ENCODE measurements around the gene CHMP1A. TPM values are rescaled to one million over a fixed set of nuclear protein-coding genes. Genes with fewer than 3 reads are reported as not detected.

CHMP1A gene
- polyA plus RNA-seq, 1 donor (not counting 4 experiments of a cell fraction or from before 2014, with no cell fraction given), result 64.1 TPM

- H4K20me1 ChIP-seq (ENCODE audit: control insufficient read depth, extremely low read depth, insufficient read depth, low read length), result no peaks in the 10 kb centered on the region
- TF ChIP-seq, protein P1, sequence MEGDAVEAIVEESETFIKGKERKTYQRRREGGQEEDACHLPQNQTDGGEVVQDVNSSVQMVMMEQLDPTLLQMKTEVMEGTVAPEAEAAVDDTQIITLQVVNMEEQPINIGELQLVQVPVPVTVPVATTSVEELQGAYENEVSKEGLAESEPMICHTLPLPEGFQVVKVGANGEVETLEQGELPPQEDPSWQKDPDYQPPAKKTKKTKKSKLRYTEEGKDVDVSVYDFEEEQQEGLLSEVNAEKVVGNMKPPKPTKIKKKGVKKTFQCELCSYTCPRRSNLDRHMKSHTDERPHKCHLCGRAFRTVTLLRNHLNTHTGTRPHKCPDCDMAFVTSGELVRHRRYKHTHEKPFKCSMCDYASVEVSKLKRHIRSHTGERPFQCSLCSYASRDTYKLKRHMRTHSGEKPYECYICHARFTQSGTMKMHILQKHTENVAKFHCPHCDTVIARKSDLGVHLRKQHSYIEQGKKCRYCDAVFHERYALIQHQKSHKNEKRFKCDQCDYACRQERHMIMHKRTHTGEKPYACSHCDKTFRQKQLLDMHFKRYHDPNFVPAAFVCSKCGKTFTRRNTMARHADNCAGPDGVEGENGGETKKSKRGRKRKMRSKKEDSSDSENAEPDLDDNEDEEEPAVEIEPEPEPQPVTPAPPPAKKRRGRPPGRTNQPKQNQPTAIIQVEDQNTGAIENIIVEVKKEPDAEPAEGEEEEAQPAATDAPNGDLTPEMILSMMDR (optimal IDR thresholded peaks at IDR 0.05 in 1 of 3, IDR thresholded peaks at IDR 0.05 in 1 of 3, conservative IDR thresholded peaks at IDR 0.05 in 1 of 3; ENCODE audit: extremely low read depth in 1 of 3, insufficient read depth in 2 of 3, low read length in 3 of 3), result no peak
- no peak for TF ChIP-seq EZH2 (IDR thresholded peaks at IDR 0.05; ENCODE audit: low read length)
Measured at GRCh38 chr16:89639385-89639784, 18.1 kb downstream of the CHMP1A start.

DNA sequence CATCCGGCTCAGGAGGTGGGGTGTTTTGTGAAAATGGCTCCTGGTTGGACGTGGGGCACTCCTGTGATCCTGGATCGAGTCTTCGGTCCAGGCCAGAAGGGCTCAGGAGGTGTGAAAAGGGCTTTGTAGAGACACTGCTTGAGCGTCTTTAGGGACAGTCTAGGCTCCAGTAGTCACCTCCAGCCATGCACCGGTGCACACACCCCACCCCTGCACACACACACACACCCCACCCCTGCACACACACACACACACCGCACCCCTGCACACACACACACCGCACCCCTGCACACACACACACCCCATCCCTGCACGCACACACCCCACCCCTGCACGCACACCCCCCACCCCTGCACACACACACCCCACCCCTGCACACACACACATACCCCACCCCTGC is 19.1 kb downstream of the CHMP1A start:
- peaks cover 10% of the 10 kb centered on the region for H3K27me3 ChIP-seq (ENCODE audit: control insufficient read depth, extremely low read depth, insufficient read depth, low read length)
- dilution Hi-C loops (cut with MboI; ENCODE audit: extremely low pct_ligation_motif_present, low sequenced_read_pairs), result no loop called here
- no peaks in the 10 kb centered on the region for H3K36me3 ChIP-seq (ENCODE audit: control insufficient read depth in 2 of 2, extremely low read depth in 1 of 2, insufficient read depth in 2 of 2, low read length in 2 of 2)

More at GRCh38 chr16:89639385-89639784, 18.1 kb downstream of the CHMP1A start:
- H3K9ac ChIP-seq (ENCODE audit: control insufficient read depth, extremely low read depth, insufficient read depth, low read length), result no peak overlapping the region
- no peak overlapping the region for H3K4me3 ChIP-seq (ENCODE audit: control insufficient read depth in 2 of 3, extremely low read depth in 1 of 3, insufficient read depth in 2 of 3, low read depth in 1 of 3, low read length in 3 of 3)
- peaks cover 6% of the 10 kb centered on the region for H3K27me3 ChIP-seq (ENCODE audit: control insufficient read depth, extremely low read depth, insufficient read depth, low read length)
- no peak overlapping the region for H3K4me2 ChIP-seq (ENCODE audit: control insufficient read depth, extremely low read depth, insufficient read depth, low read depth, low read length)
- no peak for DNase-seq (ENCODE audit: low read depth, low spot score)
- FAIRE-seq, result no peak
- no peak overlapping the region for H3K27ac ChIP-seq (ENCODE audit: control insufficient read depth, insufficient read depth, low read length)
- H3K36me3 ChIP-seq (ENCODE audit: control insufficient read depth in 2 of 2, extremely low read depth in 1 of 2, insufficient read depth in 2 of 2, low read length in 2 of 2), result peaks cover 0 to 1% of the 10 kb centered on the region in 2 experiments
- H3K4me1 ChIP-seq (ENCODE audit: control insufficient read depth, extremely low read depth, insufficient read depth, low read length), result no peaks in the 10 kb centered on the region
- dilution Hi-C loops (cut with MboI; ENCODE audit: extremely low pct_ligation_motif_present, low sequenced_read_pairs), result no loop called here
- H3K79me2 ChIP-seq (ENCODE audit: control insufficient read depth, insufficient read depth, low read length), result no peaks in the 10 kb centered on the region
- H3K9me1 ChIP-seq (ENCODE audit: control insufficient read depth, extremely low read depth, insufficient read depth, low read length), result no peaks in the 10 kb centered on the region
- no peak overlapping the region for H2AFZ ChIP-seq (ENCODE audit: control insufficient read depth, low read length)
- H3K9me3 ChIP-seq (ENCODE audit: control insufficient read depth, low read depth, low read length), result no peaks in the 10 kb centered on the region

More for the DNA sequence above, 19.1 kb downstream of the CHMP1A start:
- H2AFZ ChIP-seq (ENCODE audit: control insufficient read depth, low read length), result no peak overlapping the region
- no peaks in the 10 kb centered on the region for H4K20me1 ChIP-seq (ENCODE audit: control insufficient read depth, extremely low read depth, insufficient read depth, low read length)
- no peak for DNase-seq (ENCODE audit: low read depth, low spot score)
- H3K4me3 ChIP-seq (ENCODE audit: control insufficient read depth in 2 of 3, extremely low read depth in 1 of 3, insufficient read depth in 2 of 3, low read depth in 1 of 3, low read length in 3 of 3), result no peak overlapping the region
- H3K27ac ChIP-seq (ENCODE audit: control insufficient read depth, insufficient read depth, low read length), result no peak overlapping the region
- H3K9ac ChIP-seq (ENCODE audit: control insufficient read depth, extremely low read depth, insufficient read depth, low read length), result no peak overlapping the region
- no peaks in the 10 kb centered on the region for H3K9me1 ChIP-seq (ENCODE audit: control insufficient read depth, extremely low read depth, insufficient read depth, low read length)
- no peak overlapping the region for H3K4me2 ChIP-seq (ENCODE audit: control insufficient read depth, extremely low read depth, insufficient read depth, low read depth, low read length)
- no peak for TF ChIP-seq EZH2 (IDR thresholded peaks at IDR 0.05; ENCODE audit: low read length)
- TF ChIP-seq, protein P1 (optimal IDR thresholded peaks at IDR 0.05 in 1 of 3, IDR thresholded peaks at IDR 0.05 in 1 of 3, conservative IDR thresholded peaks at IDR 0.05 in 1 of 3; ENCODE audit: extremely low read depth in 1 of 3, insufficient read depth in 2 of 3, low read length in 3 of 3), result no peak
- peaks cover 4% of the 10 kb centered on the region for H3K4me1 ChIP-seq (ENCODE audit: control insufficient read depth, extremely low read depth, insufficient read depth, low read length)
- no peaks in the 10 kb centered on the region for H3K9me3 ChIP-seq (ENCODE audit: control insufficient read depth, low read depth, low read length)
- H3K79me2 ChIP-seq (ENCODE audit: control insufficient read depth, insufficient read depth, low read length), result no peaks in the 10 kb centered on the region
- FAIRE-seq, result no peak
